Measurements from ENCODE around the gene RNF44. TPM values are rescaled to one million over a fixed set of nuclear protein-coding genes. Genes with fewer than 3 reads are reported as not detected.

Gene RNF44
- total RNA-seq, 1 donor from 2014 or later = 11.7 TPM

DNA sequence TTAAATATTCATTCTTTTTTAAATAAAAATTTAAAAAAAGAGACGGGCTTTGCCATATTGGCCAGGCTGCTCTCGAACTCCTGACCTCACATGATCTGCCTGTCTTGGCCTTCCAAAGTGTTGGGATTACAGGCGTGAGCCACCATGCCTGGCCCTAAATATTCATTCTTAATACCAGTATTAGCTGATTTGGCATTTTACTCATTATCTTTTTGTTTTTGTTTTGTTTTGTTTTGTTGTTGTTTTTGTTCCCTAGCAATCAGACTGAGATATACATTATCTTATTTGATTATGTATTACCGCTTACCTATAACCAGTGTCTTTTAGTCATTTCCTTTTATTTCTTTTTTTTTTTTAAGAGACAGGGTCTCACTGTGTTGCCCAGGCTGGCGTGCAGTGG is 37.9 kb downstream of the RNF44 start:
- Histone ChIP-seq H3K4me3 (no peak overlapping the region), H4K20me1 (ENCODE audit: low read depth) (no peaks in the 10 kb centered on the region), H3K9ac (no peak overlapping the region), H3K4me1 (no peaks in the 10 kb centered on the region), H3K27me3 (no peaks in the 10 kb centered on the region), H3K9me3 (ENCODE audit: low read depth) (no peaks in the 10 kb centered on the region), H3K4me2 (no peak overlapping the region), H3F3A (ENCODE audit: low read depth) (no peaks in the 10 kb centered on the region), H2AFZ (replicated peaks) (no peak overlapping the region), H3K79me2 (ENCODE audit: low read depth) (no peaks in the 10 kb centered on the region), H3K27ac (no peak overlapping the region), H3K36me3 (peaks cover 19% of the 10 kb centered on the region)
- TF ChIP-seq EZH2phosphoT487 (IDR thresholded peaks at IDR 0.05) = no peak
- TF ChIP-seq EZH2 (IDR thresholded peaks at IDR 0.05) = no peak
- TF ChIP-seq, protein P1, sequence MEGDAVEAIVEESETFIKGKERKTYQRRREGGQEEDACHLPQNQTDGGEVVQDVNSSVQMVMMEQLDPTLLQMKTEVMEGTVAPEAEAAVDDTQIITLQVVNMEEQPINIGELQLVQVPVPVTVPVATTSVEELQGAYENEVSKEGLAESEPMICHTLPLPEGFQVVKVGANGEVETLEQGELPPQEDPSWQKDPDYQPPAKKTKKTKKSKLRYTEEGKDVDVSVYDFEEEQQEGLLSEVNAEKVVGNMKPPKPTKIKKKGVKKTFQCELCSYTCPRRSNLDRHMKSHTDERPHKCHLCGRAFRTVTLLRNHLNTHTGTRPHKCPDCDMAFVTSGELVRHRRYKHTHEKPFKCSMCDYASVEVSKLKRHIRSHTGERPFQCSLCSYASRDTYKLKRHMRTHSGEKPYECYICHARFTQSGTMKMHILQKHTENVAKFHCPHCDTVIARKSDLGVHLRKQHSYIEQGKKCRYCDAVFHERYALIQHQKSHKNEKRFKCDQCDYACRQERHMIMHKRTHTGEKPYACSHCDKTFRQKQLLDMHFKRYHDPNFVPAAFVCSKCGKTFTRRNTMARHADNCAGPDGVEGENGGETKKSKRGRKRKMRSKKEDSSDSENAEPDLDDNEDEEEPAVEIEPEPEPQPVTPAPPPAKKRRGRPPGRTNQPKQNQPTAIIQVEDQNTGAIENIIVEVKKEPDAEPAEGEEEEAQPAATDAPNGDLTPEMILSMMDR (IDR thresholded peaks at IDR 0.05) = no peak
- Mint-ChIP-seq H3K9me3 (no peaks in the 10 kb centered on the region), H3K27ac (no peak overlapping the region), H3K36me3 (peaks cover 33% of the 10 kb centered on the region), H3K4me3 (no peak overlapping the region), H3K27me3 (ENCODE audit: insufficient read depth, low read depth) (peaks cover 2% of the 10 kb centered on the region), H3K4me1 (no peaks in the 10 kb centered on the region)
- no peak for DNase-seq (ENCODE audit: low spot score)

DNA sequence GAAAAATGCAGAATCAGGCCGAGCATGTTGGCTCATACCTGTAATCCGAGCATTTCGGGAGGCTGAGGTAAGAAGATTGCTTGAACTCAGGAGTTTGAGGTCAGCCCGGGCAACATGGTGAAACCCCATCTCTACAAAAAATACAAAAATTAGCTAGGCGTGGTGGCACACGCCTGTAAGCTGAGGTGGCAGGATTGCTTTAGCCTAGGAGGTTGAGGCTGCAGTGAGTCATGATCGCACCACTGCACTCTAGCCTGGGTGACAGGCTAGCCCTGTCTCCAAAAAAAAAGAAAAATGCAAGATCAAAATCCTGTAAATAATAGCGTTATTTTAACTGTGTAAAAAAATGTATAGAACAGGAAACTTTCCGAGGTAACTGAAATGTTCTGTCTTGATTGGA is 39.4 kb downstream of the RNF44 start:
- Histone ChIP-seq H3K4me3 (no peak overlapping the region), H3F3A (ENCODE audit: low read depth) (no peaks in the 10 kb centered on the region), H3K79me2 (ENCODE audit: low read depth) (no peaks in the 10 kb centered on the region), H3K9me3 (ENCODE audit: low read depth) (no peaks in the 10 kb centered on the region), H3K4me2 (no peak overlapping the region), H4K20me1 (ENCODE audit: low read depth) (no peaks in the 10 kb centered on the region), H3K9ac (peak overlapping the region; percentile 4), H3K36me3 (peaks cover 19% of the 10 kb centered on the region), H2AFZ (replicated peaks) (no peak overlapping the region), H3K4me1 (no peaks in the 10 kb centered on the region), H3K27ac (no peak overlapping the region), H3K27me3 (no peaks in the 10 kb centered on the region)
- no peaks in the 10 kb centered on the region for H3K4me1 Mint-ChIP-seq
- peaks cover 3% of the 10 kb centered on the region for H3K27me3 Mint-ChIP-seq (ENCODE audit: insufficient read depth, low read depth)
- DNase-seq (ENCODE audit: low spot score) = no peak
- H3K9me3 Mint-ChIP-seq = no peaks in the 10 kb centered on the region
- no peak for TF ChIP-seq EZH2 (IDR thresholded peaks at IDR 0.05)
- H3K27ac Mint-ChIP-seq = no peak overlapping the region
- peaks cover 34% of the 10 kb centered on the region for H3K36me3 Mint-ChIP-seq
- no peak overlapping the region for H3K4me3 Mint-ChIP-seq

DNA sequence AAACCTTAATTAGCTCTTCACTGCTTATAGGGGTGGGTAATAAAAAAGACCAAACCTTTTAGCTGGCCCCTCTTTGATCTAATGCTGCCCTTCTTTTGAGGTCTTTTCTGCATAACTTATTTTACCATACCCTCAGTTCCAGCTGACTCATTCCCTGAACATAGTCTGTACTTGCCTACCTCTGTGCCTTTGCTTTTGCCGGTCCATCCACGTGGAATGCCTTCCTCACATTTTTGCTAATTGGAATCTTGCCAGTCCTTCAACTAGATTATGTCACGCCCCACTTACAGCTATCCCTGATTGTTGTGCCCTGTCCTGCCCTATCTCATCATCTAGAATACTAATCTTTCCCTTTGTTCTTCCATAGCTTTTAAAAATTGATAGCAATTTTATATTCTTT is 44.8 kb downstream of the RNF44 start:
- no peak for TF ChIP-seq EZH2phosphoT487 (IDR thresholded peaks at IDR 0.05)
- no peak for TF ChIP-seq EZH2 (IDR thresholded peaks at IDR 0.05)
- TF ChIP-seq, protein P1 (IDR thresholded peaks at IDR 0.05) = no peak

DNA sequence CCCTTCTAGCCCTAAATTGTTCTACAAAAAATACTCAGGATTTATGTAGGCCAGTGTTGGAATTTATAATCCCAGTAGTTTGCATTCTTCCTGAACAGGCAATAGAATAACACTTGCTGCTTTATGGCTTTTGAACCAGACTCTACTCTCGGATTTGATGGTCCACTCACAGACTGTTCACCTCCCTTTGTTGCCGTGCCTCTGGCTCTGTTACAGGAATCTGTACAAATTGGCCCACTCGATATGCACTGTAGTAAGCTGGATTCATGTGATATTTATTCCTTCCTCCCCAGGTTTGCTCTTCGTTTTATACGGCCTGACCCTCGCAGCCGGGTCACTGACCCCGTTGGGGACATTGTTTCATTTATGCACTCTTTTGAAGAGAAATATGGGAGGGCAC is 45.3 kb downstream of the RNF44 start:
- Histone ChIP-seq H4K20me1 (ENCODE audit: low read depth) (peaks cover 5% of the 10 kb centered on the region), H3K4me2 (no peak overlapping the region), H3K4me1 (no peaks in the 10 kb centered on the region), H3K4me3 (no peak overlapping the region), H3K9me3 (ENCODE audit: low read depth) (no peaks in the 10 kb centered on the region), H3K27me3 (no peaks in the 10 kb centered on the region), H3K79me2 (ENCODE audit: low read depth) (no peaks in the 10 kb centered on the region), H2AFZ (replicated peaks) (no peak overlapping the region), H3K36me3 (peaks cover 22% of the 10 kb centered on the region), H3F3A (ENCODE audit: low read depth) (no peaks in the 10 kb centered on the region), H3K9ac (no peak overlapping the region), H3K27ac (no peak overlapping the region)
- no peaks in the 10 kb centered on the region for H3K9me3 Mint-ChIP-seq
- TF ChIP-seq EZH2 (IDR thresholded peaks at IDR 0.05) (no peak), EZH2phosphoT487 (IDR thresholded peaks at IDR 0.05) (no peak)
- TF ChIP-seq, protein P1 (IDR thresholded peaks at IDR 0.05) = no peak
- no peaks in the 10 kb centered on the region for H3K4me1 Mint-ChIP-seq
- no peak overlapping the region for H3K4me3 Mint-ChIP-seq
- DNase-seq (ENCODE audit: low spot score) = no peak
- no peak overlapping the region for H3K27ac Mint-ChIP-seq
- H3K36me3 Mint-ChIP-seq = peaks cover 38% of the 10 kb centered on the region
- peaks cover 3% of the 10 kb centered on the region for H3K27me3 Mint-ChIP-seq (ENCODE audit: insufficient read depth, low read depth)

More for the DNA sequence above, 44.8 kb downstream of the RNF44 start:
- no peaks in the 10 kb centered on the region for H3F3A ChIP-seq (ENCODE audit: low read depth)
- Mint-ChIP-seq H3K27me3 (ENCODE audit: insufficient read depth, low read depth) (peaks cover 3% of the 10 kb centered on the region), H3K36me3 (peaks cover 40% of the 10 kb centered on the region), H3K4me1 (no peaks in the 10 kb centered on the region), H3K27ac (no peak overlapping the region), H3K9me3 (no peaks in the 10 kb centered on the region), H3K4me3 (no peak overlapping the region)
- H3K4me2 ChIP-seq = no peak overlapping the region
- H2AFZ ChIP-seq (replicated peaks) = no peak overlapping the region
- H3K9ac ChIP-seq = no peak overlapping the region
- no peak for DNase-seq (ENCODE audit: low spot score)
- H3K79me2 ChIP-seq (ENCODE audit: low read depth) = no peaks in the 10 kb centered on the region
- H3K27ac ChIP-seq = no peak overlapping the region
- H3K27me3 ChIP-seq = no peaks in the 10 kb centered on the region
- H4K20me1 ChIP-seq (ENCODE audit: low read depth) = peaks cover 5% of the 10 kb centered on the region
- no peaks in the 10 kb centered on the region for H3K9me3 ChIP-seq (ENCODE audit: low read depth)
- peaks cover 27% of the 10 kb centered on the region for H3K36me3 ChIP-seq
- no peak overlapping the region for H3K4me3 ChIP-seq
- H3K4me1 ChIP-seq = no peaks in the 10 kb centered on the region

Measured in neural progenitor cell (in vitro differentiated cells).